Measurements from ENCODE around the gene CHST4.
"Not testable (repeated sequence)": the region's sequence is repeated elsewhere in the genome, so short reads cannot be mapped to it uniquely, and the experiment has no call there.

CHST4 gene

GRCh38 chr16:71570144-71570543 lies 43.9 kb downstream of the CHST4 start:
- DNase-seq = no peak

DNA sequence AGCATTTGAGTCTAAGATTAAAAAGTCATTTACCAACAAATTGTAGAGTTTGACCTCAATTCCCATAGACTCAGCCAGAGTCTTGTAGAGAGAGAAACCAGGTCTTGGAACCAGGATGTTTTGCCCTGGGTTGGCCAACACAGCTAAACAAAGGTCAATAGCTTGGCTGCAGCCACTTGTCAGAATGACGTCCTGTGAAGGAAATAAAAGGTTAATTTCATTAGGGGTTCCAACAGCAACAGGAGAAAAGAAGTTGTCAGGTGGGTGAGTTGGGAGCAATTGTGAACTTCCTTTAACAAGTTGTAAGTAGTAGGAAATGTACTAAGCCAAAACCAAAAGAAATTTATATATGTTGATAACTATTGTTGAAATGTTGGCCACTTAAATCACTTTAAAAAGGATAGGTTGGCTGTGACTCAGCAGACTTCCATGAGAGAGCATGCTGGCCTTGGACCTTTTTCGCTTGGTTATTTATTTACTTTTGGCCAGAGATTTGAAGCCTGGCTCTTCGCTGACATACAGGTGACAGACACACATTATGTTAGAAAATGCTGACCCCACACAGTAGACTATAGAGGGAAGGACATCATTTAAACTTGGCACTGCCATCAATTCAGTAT lies 46.4 kb downstream of the CHST4 start:
- DNase-seq = no peak

- DNase-seq = no peak
Measured at GRCh38 chr16:71573387-71574094, 47.3 kb downstream of the CHST4 start.

DNA sequence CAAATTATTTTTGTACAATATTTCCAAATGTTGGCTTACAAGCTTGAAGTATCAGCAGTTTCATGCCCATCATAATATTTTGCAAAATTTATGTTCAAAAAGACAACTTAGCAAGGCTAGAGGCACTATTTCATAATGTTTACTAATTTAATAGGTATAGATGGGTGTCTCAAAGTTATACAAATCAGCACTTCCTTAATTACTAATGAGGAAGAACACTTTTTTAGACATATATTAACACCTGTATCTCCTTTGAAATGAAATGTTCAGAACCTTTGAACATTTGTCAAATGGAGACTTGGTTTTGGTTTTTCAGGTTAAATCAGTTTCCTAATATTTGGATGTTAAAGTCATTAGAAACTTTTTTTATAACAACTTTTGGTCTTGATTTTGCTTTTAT lies 48.5 kb downstream of the CHST4 start:
- no peak for DNase-seq

GRCh38 chr16:71576971-71577370 lies 50.7 kb downstream of the CHST4 start, which contains the start of gene TAT:
Gene TAT (minus strand): TSS chr16:71577092. CDS start chr16:71576415, 677 bp downstream.
- no peak for DNase-seq

GRCh38 chr16:71582553-71582848 lies 56.3 kb downstream of the CHST4 start:
- not testable (repeated sequence) for DNase-seq

DNA sequence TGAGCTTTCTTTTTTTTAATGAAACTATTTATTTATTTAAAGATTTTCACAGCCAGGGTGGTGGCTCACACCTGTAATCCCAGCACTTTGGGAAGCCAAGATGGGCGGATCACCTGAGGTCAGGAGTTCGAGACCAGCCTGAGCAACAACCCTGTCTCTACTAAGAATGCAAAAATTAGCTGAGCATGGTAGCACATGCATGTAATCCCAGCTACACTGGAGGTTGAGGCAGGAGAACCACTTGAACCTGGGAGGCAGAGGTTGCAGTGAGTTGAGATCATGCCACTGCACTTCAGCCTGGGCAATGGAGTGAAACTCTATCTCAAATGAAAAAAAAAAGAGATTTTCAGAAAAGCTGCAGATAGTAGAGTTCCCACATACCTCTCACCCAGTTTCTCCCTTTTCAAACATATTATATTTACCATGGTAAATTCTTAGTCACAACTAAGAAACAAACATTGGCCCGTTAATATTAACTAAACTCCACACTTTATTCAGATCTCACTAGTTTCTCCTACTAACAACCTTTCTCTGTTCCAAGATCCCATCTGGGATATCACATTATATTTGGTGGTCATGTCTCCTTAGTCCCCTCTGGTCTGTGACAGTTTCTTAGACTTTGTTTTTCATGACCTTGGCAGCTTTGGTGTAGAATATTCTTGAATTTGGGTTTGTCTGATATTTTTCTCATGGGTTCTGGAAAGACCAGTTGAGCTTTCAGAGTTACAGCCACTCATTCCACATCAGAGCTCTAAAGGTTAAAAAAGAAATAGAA lies 58.5 kb downstream of the CHST4 start:
- DNase-seq = no peak

- DNase-seq = no peak
Measured at GRCh38 chr16:71585318-71585703, 59.1 kb downstream of the CHST4 start.
